PFSK-1 (cell line): ENCODE measurements around the gene MEI1.

ENCODE experiments used
- FOXP2 ChIP-seq: optimal IDR thresholded peaks from 2 replicates; pipeline ENCODE3; 2011; ENCODE audit warnings: borderline replicate concordance, control low read depth, inconsistent platforms; ENCODE audit not compliant: insufficient read depth; ENCODE audit errors: extremely low read length, extremely low read depth
- POLR2AphosphoS5 ChIP-seq: IDR thresholded peaks from 2 replicates; pipeline ENCODE4 v1.6.1; 2012; ENCODE audit warnings: low read depth, mild to moderate bottlenecking, control low read depth, low read length, moderate library complexity
- REST ChIP-seq, 2 experiments: IDR thresholded peaks; 2 replicates each; pipeline versions ENCODE4 v1.6.1 to v1.8.0; 2011 to 2012; ENCODE audit warnings: low read depth in 2 of 2, low read length in 2 of 2, control low read depth in 1 of 2, inconsistent platforms in 1 of 2, mild to moderate bottlenecking in 1 of 2, moderate library complexity in 1 of 2; ENCODE audit not compliant: insufficient read depth in 1 of 2
- SIN3A ChIP-seq: IDR thresholded peaks from 2 replicates; pipeline ENCODE4 v1.6.1; 2012; ENCODE audit warnings: mild to moderate bottlenecking, low read length, moderate library complexity, borderline replicate concordance; ENCODE audit not compliant: insufficient read depth
- TAF1 ChIP-seq: IDR thresholded peaks from 2 replicates; pipeline ENCODE4 v1.6.1; 2012; ENCODE audit warnings: low read length, control low read depth, borderline replicate concordance; ENCODE audit not compliant: insufficient read depth

The MEI1 gene

GRCh38 chr22:41687901-41688364, 11.4 kb upstream of the MEI1 start:
- no peak for TF ChIP-seq TAF1
- TF ChIP-seq REST (IDR thresholded peaks at IDR 0.05; ENCODE audit: insufficient read depth in 1 of 2, low read depth in 2 of 2, low read length in 2 of 2): no peak
- TF ChIP-seq POLR2AphosphoS5: no peak
- no peak for TF ChIP-seq SIN3A
- no peak for TF ChIP-seq FOXP2

- TF ChIP-seq SIN3A (peak; percentile 79; the same call in 1 of the 2 replicates), REST (IDR thresholded peaks at IDR 0.05; ENCODE audit: insufficient read depth in 1 of 2, low read depth in 2 of 2, low read length in 2 of 2) (peak in 1 of 2 experiments; percentile 59; a peak in 1 of 4 replicates), TAF1 (peak; percentile 89), FOXP2 (peak; percentile 89), POLR2AphosphoS5 (peak; percentile 83)
Observed at GRCh38 chr22:41688365-41689211, 10.7 kb upstream of the MEI1 start, which contains the start of gene SNU13. Gene SNU13 (minus strand): TSS chr22:41688867. CDS start chr22:41688796, 71 bp downstream.

- TF ChIP-seq TAF1 (no peak), FOXP2 (no peak), SIN3A (no peak), REST (IDR thresholded peaks at IDR 0.05; ENCODE audit: insufficient read depth in 1 of 2, low read depth in 2 of 2, low read length in 2 of 2) (no peak), POLR2AphosphoS5 (no peak)
Observed at GRCh38 chr22:41690476-41690875, 8.8 kb upstream of the MEI1 start.

- no peak for TF ChIP-seq POLR2AphosphoS5
- TF ChIP-seq FOXP2: no peak
Observed at GRCh38 chr22:41695211-41695610, 4.1 kb upstream of the MEI1 start.

- TF ChIP-seq FOXP2: no peak
- TF ChIP-seq POLR2AphosphoS5: no peak
- TF ChIP-seq SIN3A: no peak
- TF ChIP-seq TAF1: no peak
- no peak for TF ChIP-seq REST (IDR thresholded peaks at IDR 0.05; ENCODE audit: insufficient read depth in 1 of 2, low read depth in 2 of 2, low read length in 2 of 2)
Observed at GRCh38 chr22:41696703-41697102, 2.6 kb upstream of the MEI1 start.
